Tibial nerve (tissue), 4 donors: ENCODE data around the gene BMPR1A. TPM values are rescaled to one million over a fixed set of nuclear protein-coding genes. Genes with fewer than 3 reads are reported as not detected.

Experiments used
- DNase-seq, 2 donors: peaks; one replicate each; pipeline ENCODE4 v3.0.0-alpha.2; 2019; ENCODE audit warnings: low spot score in 2 of 2
- H3K27ac ChIP-seq, 4 donors: fragments of 200-600 bp; sonication (generic) in 3 of 4; one replicate each; pipeline ENCODE4 v1.5.1; 2017 to 2019; ENCODE audit warnings: mild to moderate bottlenecking in 1 of 4
- H3K27me3 ChIP-seq, 2 donors: fragments of 200-600 bp; sonication (generic) in 1 of 2; one replicate each; pipeline versions ENCODE4 v1.5.1 to v1.6.0; 2017 to 2019
- H3K36me3 ChIP-seq, 3 donors: fragments of 200-600 bp; sonication (generic); one replicate each; pipeline ENCODE4 v1.5.1; 2018 to 2019
- H3K4me1 ChIP-seq, 4 donors: fragments of 200-600 bp; sonication (generic) in 3 of 4; one replicate each; pipeline ENCODE4 v1.5.1; 2017 to 2019
- H3K4me3 ChIP-seq, 4 donors: fragments of 200-600 bp; sonication (generic) in 3 of 4; one replicate each; pipeline ENCODE4 v1.5.1; 2017 to 2019; ENCODE audit warnings: mild to moderate bottlenecking in 1 of 4, moderate library complexity in 1 of 4
- H3K9me3 ChIP-seq, 4 donors: fragments of 200-600 bp; sonication (generic) in 3 of 4; one replicate each; pipeline ENCODE4 v1.5.1; 2017 to 2019
- CTCF ChIP-seq, 5 experiments: fragments of 200-600 bp in 3 of 5; fragments of 450-650 bp in 2 of 5; sonication (generic) in 3 of 5; IDR thresholded peaks; one replicate each; pipeline ENCODE4 v1.5.1; 2016 to 2019; ENCODE audit warnings: antibody characterized with exemption in 5 of 5, mild to moderate bottlenecking in 3 of 5, moderate library complexity in 2 of 5
- EP300 ChIP-seq, 2 donors: sonication (generic); formaldehyde crosslinking; IDR thresholded peaks; one replicate each; pipeline ENCODE4 v1.6.1; 2017; ENCODE audit warnings: antibody characterized with exemption in 2 of 2, mild to moderate bottlenecking in 1 of 2
- POLR2A ChIP-seq, 2 donors: fragments of 450-650 bp; IDR thresholded peaks; one replicate each; pipeline ENCODE4 v1.6.1; 2017; ENCODE audit warnings: antibody characterized with exemption in 2 of 2, mild to moderate bottlenecking in 2 of 2, moderate library complexity in 2 of 2
- WGBS, 2 donors: methylation state at CpG; one replicate each; pipeline ENCODE4 v1.1.5; 2018; 5-methylcytosine and 5-hydroxymethylcytosine counted together
- total RNA-seq, 4 donors: library from RNA; depleted of rRNA; stranded (reverse); fragments of >200 nt; gene quantifications; one replicate each; pipeline ENCODE4 v1.1.0, GENCODE V29; 2016

BMPR1A gene
- total RNA-seq, 4 donors from 2014 or later, result 35.7 to 51.3 (median 42.8) TPM

- no peak for DNase-seq
- H3K4me3 ChIP-seq, result no peak overlapping the region
- no peak overlapping the region for H3K27ac ChIP-seq
- TF ChIP-seq EP300 (IDR thresholded peaks at IDR 0.05), result no peak
- no peak for TF ChIP-seq POLR2A (IDR thresholded peaks at IDR 0.05)
- no peak for TF ChIP-seq CTCF (IDR thresholded peaks at IDR 0.05)
- WGBS, 2 donors, result 93 to 96% methylated on average over 9 of the region's 9 CpGs
- no peaks in the 10 kb centered on the region for H3K9me3 ChIP-seq
- H3K27me3 ChIP-seq, result no peaks in the 10 kb centered on the region
- no peaks in the 10 kb centered on the region for H3K36me3 ChIP-seq
- peaks cover 0 to 22% (median 8%) of the 10 kb centered on the region in 4 donors for H3K4me1 ChIP-seq
Observed at GRCh38 chr10:86749854-86750253, 6.6 kb upstream of the BMPR1A start.

- H3K9me3 ChIP-seq, result no peaks in the 10 kb centered on the region
- no peak overlapping the region for H3K27ac ChIP-seq
- no peaks in the 10 kb centered on the region for H3K27me3 ChIP-seq
- TF ChIP-seq EP300 (IDR thresholded peaks at IDR 0.05), result no peak
- TF ChIP-seq POLR2A (IDR thresholded peaks at IDR 0.05), result no peak
- no peak for TF ChIP-seq CTCF (IDR thresholded peaks at IDR 0.05)
- DNase-seq, result no peak
- no peaks in the 10 kb centered on the region for H3K36me3 ChIP-seq
- no peak overlapping the region for H3K4me3 ChIP-seq
- H3K4me1 ChIP-seq, result peaks cover 0 to 31% (median 16%) of the 10 kb centered on the region in 4 donors
- 83 to 97% methylated on average over 17 of the region's 17 CpGs for WGBS, 2 donors
Observed at GRCh38 chr10:86751477-86751876, 4.9 kb upstream of the BMPR1A start.

DNA sequence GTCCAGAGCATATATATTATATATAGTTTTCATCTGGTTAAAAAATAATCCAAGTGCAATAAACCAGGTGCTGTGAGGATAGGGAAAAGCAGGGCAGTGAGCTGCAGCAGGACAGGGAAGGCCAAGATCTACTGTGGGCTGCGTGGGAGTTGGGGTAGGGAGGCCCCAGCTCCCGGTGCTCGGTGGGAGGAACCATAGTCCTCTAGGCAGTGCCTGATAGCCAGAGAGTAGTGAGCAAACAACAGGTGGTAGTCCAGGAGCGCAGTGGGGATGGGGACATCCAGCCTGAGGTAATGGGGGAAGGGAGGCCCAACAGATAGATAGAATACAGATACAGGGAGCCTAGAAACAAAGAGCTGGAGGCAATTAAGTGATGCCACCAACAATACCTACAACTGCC is 4.1 kb upstream of the BMPR1A start:
- WGBS, 2 donors, result 71 to 79% methylated on average over 4 of the region's 4 CpGs
- Histone ChIP-seq H3K4me3 (no peak overlapping the region), H3K4me1 (peaks cover 0 to 31% (median 15%) of the 10 kb centered on the region in 4 donors), H3K27me3 (no peaks in the 10 kb centered on the region), H3K36me3 (no peaks in the 10 kb centered on the region), H3K9me3 (no peaks in the 10 kb centered on the region), H3K27ac (peak overlapping the region in 1 of 4 donors; percentile 0)
- TF ChIP-seq POLR2A (IDR thresholded peaks at IDR 0.05) (no peak), CTCF (IDR thresholded peaks at IDR 0.05) (no peak), EP300 (IDR thresholded peaks at IDR 0.05) (no peak)
- no peak for DNase-seq

- TF ChIP-seq EP300 (IDR thresholded peaks at IDR 0.05) (no peak), POLR2A (IDR thresholded peaks at IDR 0.05) (no peak), CTCF (IDR thresholded peaks at IDR 0.05) (no peak)
- Histone ChIP-seq H3K36me3 (no peaks in the 10 kb centered on the region), H3K9me3 (no peaks in the 10 kb centered on the region), H3K4me1 (peaks cover 0 to 26% (median 13%) of the 10 kb centered on the region in 4 donors), H3K4me3 (no peak overlapping the region), H3K27me3 (no peaks in the 10 kb centered on the region), H3K27ac (no peak overlapping the region)
- 93 to 97% methylated on average over 2 of the region's 2 CpGs for WGBS, 2 donors
- DNase-seq, result no peak
Observed at GRCh38 chr10:86753051-86753450, 3.4 kb upstream of the BMPR1A start.

DNA sequence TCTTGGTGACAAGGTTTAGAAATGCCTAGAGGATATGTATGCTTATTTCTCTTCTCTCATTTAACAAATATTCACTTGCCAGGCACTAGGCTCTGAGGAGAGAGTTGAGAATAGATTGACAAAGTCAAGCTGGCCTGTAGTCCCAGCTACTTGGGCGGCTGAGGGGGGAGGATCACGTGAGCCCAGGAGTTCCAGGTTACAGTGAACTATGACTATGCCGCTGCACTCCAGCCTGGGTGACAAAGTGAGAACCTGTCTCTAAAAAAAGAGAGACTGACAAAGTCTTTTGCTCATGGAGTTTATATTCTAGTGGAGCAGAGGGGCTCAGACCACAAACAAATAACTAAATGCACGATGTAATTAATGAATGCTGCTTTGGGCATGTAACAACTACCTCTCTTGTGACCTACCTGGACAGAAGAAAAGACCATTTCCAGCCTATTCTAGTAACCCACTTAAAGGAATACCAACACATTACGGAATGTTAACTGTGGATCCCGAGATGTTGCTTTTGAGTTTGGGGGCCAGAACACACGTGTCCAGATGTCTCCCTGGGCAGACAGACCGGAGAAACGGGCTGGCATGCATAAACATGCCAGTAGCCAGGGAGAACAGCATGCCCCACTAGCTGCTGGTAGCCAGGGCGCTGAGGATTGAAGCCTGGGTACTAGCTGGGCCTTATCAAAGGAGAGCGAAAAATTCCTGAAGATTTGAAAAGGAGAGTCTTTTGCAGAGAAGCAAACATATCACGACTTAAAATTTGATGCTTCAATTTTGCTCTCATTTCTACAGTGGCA is 2.6 kb upstream of the BMPR1A start:
- no peaks in the 10 kb centered on the region for H3K9me3 ChIP-seq
- no peak for TF ChIP-seq POLR2A (IDR thresholded peaks at IDR 0.05)
- TF ChIP-seq EP300 (IDR thresholded peaks at IDR 0.05), result no peak
- no peak for TF ChIP-seq CTCF (IDR thresholded peaks at IDR 0.05)
- no peak overlapping the region for H3K4me3 ChIP-seq
- no peak for DNase-seq
- H3K27ac ChIP-seq, result peak overlapping the region in 1 of 4 donors; percentile 11
- no peaks in the 10 kb centered on the region for H3K36me3 ChIP-seq
- peaks cover 0 to 24% (median 14%) of the 10 kb centered on the region in 4 donors for H3K4me1 ChIP-seq
- H3K27me3 ChIP-seq, result no peaks in the 10 kb centered on the region
- 85 to 89% methylated on average over 12 of the region's 12 CpGs for WGBS, 2 donors
